HEK293 (cell line): Measurements from ENCODE around the gene ASPHD1.

Source experiments
- CTCF ChIA-PET: fragments of 350-600 bp; formaldehyde crosslinking; extraction: SDS; loops from one replicate; lab custom pipeline; 2021; ENCODE audit warnings: antibody characterized with exemption; lab: Yijun Ruan, JAX
- POLR2A ChIA-PET: fragments of 300-600 bp; formaldehyde crosslinking; extraction: SDS; loops from one replicate; lab custom pipeline; 2020; ENCODE audit warnings: antibody characterized with exemption, inconsistent platforms; lab: Yijun Ruan, JAX
- H3K27ac ChIP-seq: fragments of 200-500 bp; sonication (Bioruptor generic); 2 replicates; pipeline ENCODE4 v1.5.1; 2014; ENCODE audit warnings: low read depth, low read length, control low read depth, inconsistent platforms; ENCODE audit errors: extremely low read depth
- H3K36me3 ChIP-seq, 2 experiments: fragments of 200-500 bp in 1 of 2; sonication (Bioruptor generic) in 1 of 2; 1 replicate in 1 of 2; 2 replicates in 1 of 2; pipeline ENCODE4 v1.5.1; 2014 to 2017; ENCODE audit warnings: inconsistent platforms in 2 of 2, low read length in 2 of 2; ENCODE audit not compliant: control insufficient read depth in 2 of 2, insufficient read depth in 1 of 2
- H3K4me1 ChIP-seq: fragments of 200-500 bp; sonication (Bioruptor generic); 2 replicates; pipeline ENCODE4 v1.5.1; 2014; ENCODE audit warnings: mild to moderate bottlenecking, low read length, inconsistent platforms; ENCODE audit not compliant: control insufficient read depth, insufficient read depth
- H3K4me3 ChIP-seq: 2 replicates; pipeline ENCODE4 v1.5.1; 2011; ENCODE audit warnings: low read depth, mild to moderate bottlenecking, control low read depth, low read length, moderate library complexity
- H3K9me3 ChIP-seq: fragments of 200-500 bp; sonication (Bioruptor generic); 2 replicates; pipeline ENCODE4 v1.5.1; 2014; ENCODE audit warnings: low read depth, low read length, inconsistent platforms; ENCODE audit not compliant: control insufficient read depth, insufficient read depth
- GLI2 ChIP-seq: fragments of 450-650 bp; formaldehyde crosslinking; IDR thresholded peaks from 2 replicates; pipeline ENCODE4; 2017; ENCODE audit warnings: missing biosample characterization, missing genetic modification characterization, low read depth, borderline replicate concordance
- KLF9 ChIP-seq: fragments of 450-650 bp; formaldehyde crosslinking; IDR thresholded peaks from 2 replicates; pipeline ENCODE4 v1.5.1; 2016; ENCODE audit warnings: missing biosample characterization, missing genetic modification characterization, low read depth
- SCRT2 ChIP-seq: fragments of 450-650 bp; formaldehyde crosslinking; IDR thresholded peaks from 2 replicates; pipeline ENCODE4 v1.5.1; 2016; ENCODE audit warnings: missing biosample characterization, missing genetic modification characterization
- SP2 ChIP-seq: fragments of 450-650 bp; formaldehyde crosslinking; IDR thresholded peaks from 2 replicates; pipeline ENCODE4 v1.5.1; 2016; ENCODE audit warnings: missing biosample characterization, missing genetic modification characterization
- TCF7L2 ChIP-seq: IDR thresholded peaks from 2 replicates; pipeline ENCODE4 v1.6.1; 2011; ENCODE audit warnings: low read depth, mild to moderate bottlenecking, inconsistent platforms, low read length, moderate library complexity, borderline replicate concordance
- TRIM28 ChIP-seq: IDR thresholded peaks from 2 replicates; pipeline ENCODE4 v1.6.1; 2011; ENCODE audit warnings: low read length, control low read depth, borderline replicate concordance
- ZBTB1 ChIP-seq: fragments of 450-650 bp; formaldehyde crosslinking; IDR thresholded peaks from 2 replicates; pipeline ENCODE4 v1.5.1; 2016; ENCODE audit warnings: missing biosample characterization, missing genetic modification characterization
- ZBTB17 ChIP-seq: fragments of 450-650 bp; formaldehyde crosslinking; IDR thresholded peaks from 2 replicates; pipeline ENCODE4 v1.5.1; 2016; ENCODE audit warnings: missing biosample characterization, missing genetic modification characterization
- ZBTB20 ChIP-seq: fragments of 450-650 bp; formaldehyde crosslinking; IDR thresholded peaks from 2 replicates; pipeline ENCODE4 v1.5.1; 2016; ENCODE audit warnings: missing biosample characterization, missing genetic modification characterization
- ZBTB21 ChIP-seq: fragments of 450-650 bp; formaldehyde crosslinking; IDR thresholded peaks from 2 replicates; pipeline ENCODE4 v1.5.1; 2017; ENCODE audit warnings: missing biosample characterization, missing genetic modification characterization
- ZFHX2 ChIP-seq: fragments of 450-650 bp; formaldehyde crosslinking; conservative IDR thresholded peaks from 2 replicates; pipeline ENCODE4 v1.5.1; 2016; ENCODE audit warnings: missing biosample characterization, missing genetic modification characterization
- ZNF155 ChIP-seq: fragments of 450-650 bp; formaldehyde crosslinking; IDR thresholded peaks from 2 replicates; pipeline ENCODE4 v1.5.1; 2016; ENCODE audit warnings: missing biosample characterization, missing genetic modification characterization
- ZNF19 ChIP-seq: fragments of 450-650 bp; formaldehyde crosslinking; IDR thresholded peaks from 2 replicates; pipeline ENCODE4; 2016; ENCODE audit warnings: missing biosample characterization, missing genetic modification characterization, low read depth
- ZNF211 ChIP-seq: fragments of 450-650 bp; formaldehyde crosslinking; IDR thresholded peaks from 2 replicates; pipeline ENCODE4 v1.5.1; 2016; ENCODE audit warnings: low read depth, missing biosample characterization, missing genetic modification characterization
- ZNF394 ChIP-seq: fragments of 450-650 bp; formaldehyde crosslinking; IDR thresholded peaks from 2 replicates; pipeline ENCODE4 v1.5.1; 2016; ENCODE audit warnings: missing biosample characterization, missing genetic modification characterization, mild to moderate bottlenecking, moderate library complexity, borderline replicate concordance
- ZNF48 ChIP-seq: fragments of 450-650 bp; formaldehyde crosslinking; IDR thresholded peaks from 2 replicates; pipeline ENCODE4 v1.5.1; 2016; ENCODE audit warnings: missing biosample characterization, missing genetic modification characterization
- ZNF521 ChIP-seq: fragments of 450-650 bp; formaldehyde crosslinking; IDR thresholded peaks from 2 replicates; pipeline ENCODE4 v1.5.1; 2017; ENCODE audit warnings: missing biosample characterization, mild to moderate bottlenecking, missing genetic modification characterization
- ZNF544 ChIP-seq: fragments of 450-650 bp; formaldehyde crosslinking; IDR thresholded peaks from 2 replicates; pipeline ENCODE4 v1.5.0; 2017; ENCODE audit warnings: missing biosample characterization, missing genetic modification characterization
- ZNF549 ChIP-seq: fragments of 450-650 bp; IDR thresholded peaks from 2 replicates; pipeline ENCODE4 v1.5.1; 2018; ENCODE audit warnings: missing biosample characterization, missing genetic modification characterization, mild to moderate bottlenecking, inconsistent platforms, moderate library complexity
- TF ChIP-seq, protein P1 (sequence below): fragments of 450-650 bp; formaldehyde crosslinking; IDR thresholded peaks from 2 replicates; pipeline ENCODE4 v1.5.1; 2017; ENCODE audit warnings: missing biosample characterization, missing genetic modification characterization
- TF ChIP-seq, protein P2 (sequence below): fragments of 450-650 bp; formaldehyde crosslinking; IDR thresholded peaks from 2 replicates; pipeline ENCODE4 v1.5.1; 2016; ENCODE audit warnings: missing biosample characterization, missing genetic modification characterization
- TF ChIP-seq, protein P3 (sequence below): fragments of 450-650 bp; formaldehyde crosslinking; IDR thresholded peaks from 2 replicates; pipeline ENCODE4; 2016; ENCODE audit warnings: missing biosample characterization, missing genetic modification characterization
- TF ChIP-seq, protein P4 (sequence below): fragments of 450-650 bp; formaldehyde crosslinking; IDR thresholded peaks from 2 replicates; pipeline ENCODE4 v1.5.1; 2016; ENCODE audit warnings: missing biosample characterization, missing genetic modification characterization
- TF ChIP-seq, protein P5 (sequence below): fragments of 450-650 bp; formaldehyde crosslinking; IDR thresholded peaks from 2 replicates; pipeline ENCODE4 v1.5.1; 2016; ENCODE audit warnings: missing biosample characterization, missing genetic modification characterization
- TF ChIP-seq, protein P6 (sequence below): fragments of 450-650 bp; formaldehyde crosslinking; IDR thresholded peaks from 2 replicates; pipeline ENCODE4 v1.5.1; 2017; ENCODE audit warnings: missing biosample characterization, missing genetic modification characterization

ASPHD1 gene

DNA sequence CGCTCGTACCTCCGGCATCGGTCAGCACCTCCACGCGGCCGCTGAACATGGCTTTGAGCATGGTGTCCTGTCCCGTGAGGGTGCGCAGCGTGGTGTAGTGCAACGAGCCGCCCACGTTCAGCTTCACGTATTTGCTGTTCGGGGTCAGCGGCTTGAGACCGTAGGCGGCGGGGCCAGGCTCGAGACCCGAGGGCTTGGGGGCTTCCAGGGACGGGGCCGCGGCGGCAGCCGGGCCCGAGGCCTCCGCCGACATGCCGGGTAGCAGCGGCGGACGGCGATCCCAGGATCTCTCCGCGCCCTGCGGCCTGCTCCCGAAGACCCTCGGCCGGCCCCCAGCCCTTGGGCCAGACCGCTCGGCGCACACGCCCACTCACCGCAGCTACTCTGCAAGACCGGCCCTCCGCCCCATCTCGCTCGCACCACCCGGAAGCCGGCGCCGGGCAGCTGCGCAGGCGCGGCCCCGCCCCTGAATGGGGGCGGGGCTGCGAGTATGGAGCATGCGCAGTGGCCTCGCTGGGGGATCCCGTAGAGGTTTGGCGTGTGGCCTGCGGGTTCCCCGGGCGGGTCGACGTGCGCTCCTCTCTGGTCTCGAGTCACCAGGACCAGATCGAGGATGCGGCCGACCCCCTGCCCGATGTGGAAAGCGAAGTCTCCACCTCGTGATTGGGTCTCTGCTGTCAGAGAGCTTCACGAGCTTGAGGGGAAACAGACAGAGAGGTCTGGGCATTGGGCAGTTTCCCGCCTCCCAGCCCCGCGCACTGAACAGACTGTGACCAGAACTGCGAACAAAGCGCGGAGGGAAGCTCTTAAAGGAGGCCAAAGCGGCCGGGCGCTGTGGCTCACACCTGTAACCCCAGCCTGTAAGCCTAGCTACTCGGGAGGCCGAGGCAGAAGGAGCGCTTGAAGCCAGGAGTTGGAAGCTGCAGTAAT lies 25.8 kb downstream of the ASPHD1 start, which contains the start of gene KCTD13 (continued):
- TF ChIP-seq, protein P1, sequence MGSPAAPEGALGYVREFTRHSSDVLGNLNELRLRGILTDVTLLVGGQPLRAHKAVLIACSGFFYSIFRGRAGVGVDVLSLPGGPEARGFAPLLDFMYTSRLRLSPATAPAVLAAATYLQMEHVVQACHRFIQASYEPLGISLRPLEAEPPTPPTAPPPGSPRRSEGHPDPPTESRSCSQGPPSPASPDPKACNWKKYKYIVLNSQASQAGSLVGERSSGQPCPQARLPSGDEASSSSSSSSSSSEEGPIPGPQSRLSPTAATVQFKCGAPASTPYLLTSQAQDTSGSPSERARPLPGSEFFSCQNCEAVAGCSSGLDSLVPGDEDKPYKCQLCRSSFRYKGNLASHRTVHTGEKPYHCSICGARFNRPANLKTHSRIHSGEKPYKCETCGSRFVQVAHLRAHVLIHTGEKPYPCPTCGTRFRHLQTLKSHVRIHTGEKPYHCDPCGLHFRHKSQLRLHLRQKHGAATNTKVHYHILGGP (tag by site-specific recombination), result no peak
- TF ChIP-seq TRIM28, result 0 out of 2 replicates have a peak, but pooled peaks have one; percentile 19

DNA sequence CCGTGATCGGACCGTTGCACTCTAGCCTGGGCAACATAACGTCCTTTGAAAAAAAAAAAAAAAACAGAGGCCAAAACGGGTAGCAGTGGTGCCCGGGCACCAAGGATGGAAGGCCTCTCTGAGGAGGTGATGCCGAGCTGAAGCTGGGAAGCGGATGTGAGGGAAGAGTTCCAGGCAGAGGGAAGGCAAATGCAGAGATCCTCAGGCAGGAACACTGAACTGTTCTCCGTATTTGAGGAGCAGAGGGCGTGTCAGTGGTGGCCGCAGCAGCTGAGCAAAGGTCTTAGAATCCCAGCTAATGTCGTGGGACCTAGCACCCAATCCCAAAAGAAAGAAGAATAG lies 26.4 kb downstream of the ASPHD1 start:
- Histone ChIP-seq H3K4me1 (peaks cover 4% of the 10 kb centered on the region; the same call in 1 of the 2 replicates), H3K9me3 (no peaks in the 10 kb centered on the region), H3K4me3 (peak overlapping the region; percentile 97), H3K27ac (peak overlapping the region; percentile 73), H3K36me3 (peaks cover 1 to 12% of the 10 kb centered on the region in 2 experiments)
- POLR2A ChIA-PET, result interaction anchor here (0.5 to 5.3 kb wide), 24 partner anchors 11 to 1027 kb away, joined by 3 to 58 read pairs (median 6); partner anchors contain the start of genes HIRIP3, MAZ, SEZ6L2 and TAOK2
- CTCF ChIA-PET, result interaction anchor here (0.8 to 1.8 kb wide), 5 partner anchors 10 to 50 kb away, joined by 3 to 8 read pairs (median 5); no protein-coding TSS in a partner anchor
- TF ChIP-seq KLF9 (tag by site-specific recombination) (peak; percentile 47), ZBTB20 (peak; percentile 23; the same call in 1 of the 2 replicates), ZFHX2 (tag by site-specific recombination) (no peak), ZNF48 (no peak), TCF7L2 (no peak), ZNF19 (no peak), ZNF155 (tag by site-specific recombination) (no peak), ZNF394 (tag by site-specific recombination) (no peak), ZBTB1 (0 out of 2 replicates have a peak, but pooled peaks have one; percentile 4), ZBTB17 (tag by site-specific recombination) (peak; percentile 98), ZNF521 (no peak), SP2 (no peak), ZNF544 (no peak), ZBTB21 (tag by site-specific recombination) (no peak), SCRT2 (tag by site-specific recombination) (0 out of 2 replicates have a peak, but pooled peaks have one; percentile 38), GLI2 (tag by site-specific recombination) (no peak), ZNF549 (no peak), ZNF211 (tag by site-specific recombination) (no peak)
- TF ChIP-seq, protein P2, sequence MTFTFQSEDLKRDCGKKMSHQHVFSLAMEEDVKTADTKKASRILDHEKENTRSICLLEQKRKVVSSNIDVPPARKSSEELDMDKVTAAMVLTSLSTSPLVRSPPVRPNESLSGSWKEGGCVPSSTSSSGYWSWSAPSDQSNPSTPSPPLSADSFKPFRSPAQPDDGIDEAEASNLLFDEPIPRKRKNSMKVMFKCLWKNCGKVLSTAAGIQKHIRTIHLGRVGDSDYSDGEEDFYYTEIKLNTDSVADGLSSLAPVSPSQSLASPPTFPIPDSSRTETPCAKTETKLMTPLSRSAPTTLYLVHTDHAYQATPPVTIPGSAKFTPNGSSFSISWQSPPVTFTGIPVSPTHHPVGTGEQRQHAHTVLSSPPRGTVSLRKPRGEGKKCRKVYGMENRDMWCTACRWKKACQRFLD (tag by site-specific recombination), result no peak
- TF ChIP-seq, protein P3, sequence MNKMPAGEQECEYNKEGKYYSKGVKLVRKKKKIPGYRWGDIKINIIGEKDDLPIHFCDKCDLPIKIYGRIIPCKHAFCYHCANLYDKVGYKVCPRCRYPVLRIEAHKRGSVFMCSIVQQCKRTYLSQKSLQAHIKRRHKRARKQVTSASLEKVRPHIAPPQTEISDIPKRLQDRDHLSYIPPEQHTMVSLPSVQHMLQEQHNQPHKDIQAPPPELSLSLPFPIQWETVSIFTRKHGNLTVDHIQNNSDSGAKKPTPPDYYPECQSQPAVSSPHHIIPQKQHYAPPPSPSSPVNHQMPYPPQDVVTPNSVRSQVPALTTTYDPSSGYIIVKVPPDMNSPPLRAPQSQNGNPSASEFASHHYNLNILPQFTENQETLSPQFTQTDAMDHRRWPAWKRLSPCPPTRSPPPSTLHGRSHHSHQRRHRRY (tag by site-specific recombination), result no peak
- TF ChIP-seq, protein P4, sequence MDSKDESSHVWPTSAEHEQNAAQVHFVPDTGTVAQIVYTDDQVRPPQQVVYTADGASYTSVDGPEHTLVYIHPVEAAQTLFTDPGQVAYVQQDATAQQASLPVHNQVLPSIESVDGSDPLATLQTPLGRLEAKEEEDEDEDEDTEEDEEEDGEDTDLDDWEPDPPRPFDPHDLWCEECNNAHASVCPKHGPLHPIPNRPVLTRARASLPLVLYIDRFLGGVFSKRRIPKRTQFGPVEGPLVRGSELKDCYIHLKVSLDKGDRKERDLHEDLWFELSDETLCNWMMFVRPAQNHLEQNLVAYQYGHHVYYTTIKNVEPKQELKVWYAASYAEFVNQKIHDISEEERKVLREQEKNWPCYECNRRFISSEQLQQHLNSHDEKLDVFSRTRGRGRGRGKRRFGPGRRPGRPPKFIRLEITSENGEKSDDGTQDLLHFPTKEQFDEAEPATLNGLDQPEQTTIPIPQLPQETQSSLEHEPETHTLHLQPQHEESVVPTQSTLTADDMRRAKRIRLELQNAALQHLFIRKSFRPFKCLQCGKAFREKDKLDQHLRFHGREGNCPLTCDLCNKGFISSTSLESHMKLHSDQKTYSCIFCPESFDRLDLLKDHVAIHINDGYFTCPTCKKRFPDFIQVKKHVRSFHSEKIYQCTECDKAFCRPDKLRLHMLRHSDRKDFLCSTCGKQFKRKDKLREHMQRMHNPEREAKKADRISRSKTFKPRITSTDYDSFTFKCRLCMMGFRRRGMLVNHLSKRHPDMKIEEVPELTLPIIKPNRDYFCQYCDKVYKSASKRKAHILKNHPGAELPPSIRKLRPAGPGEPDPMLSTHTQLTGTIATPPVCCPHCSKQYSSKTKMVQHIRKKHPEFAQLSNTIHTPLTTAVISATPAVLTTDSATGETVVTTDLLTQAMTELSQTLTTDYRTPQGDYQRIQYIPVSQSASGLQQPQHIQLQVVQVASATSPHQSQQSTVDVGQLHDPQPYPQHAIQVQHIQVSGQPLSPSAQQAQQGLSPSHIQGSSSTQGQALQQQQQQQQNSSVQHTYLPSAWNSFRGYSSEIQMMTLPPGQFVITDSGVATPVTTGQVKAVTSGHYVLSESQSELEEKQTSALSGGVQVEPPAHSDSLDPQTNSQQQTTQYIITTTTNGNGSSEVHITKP (tag by site-specific recombination), result no peak
- TF ChIP-seq, protein P5, sequence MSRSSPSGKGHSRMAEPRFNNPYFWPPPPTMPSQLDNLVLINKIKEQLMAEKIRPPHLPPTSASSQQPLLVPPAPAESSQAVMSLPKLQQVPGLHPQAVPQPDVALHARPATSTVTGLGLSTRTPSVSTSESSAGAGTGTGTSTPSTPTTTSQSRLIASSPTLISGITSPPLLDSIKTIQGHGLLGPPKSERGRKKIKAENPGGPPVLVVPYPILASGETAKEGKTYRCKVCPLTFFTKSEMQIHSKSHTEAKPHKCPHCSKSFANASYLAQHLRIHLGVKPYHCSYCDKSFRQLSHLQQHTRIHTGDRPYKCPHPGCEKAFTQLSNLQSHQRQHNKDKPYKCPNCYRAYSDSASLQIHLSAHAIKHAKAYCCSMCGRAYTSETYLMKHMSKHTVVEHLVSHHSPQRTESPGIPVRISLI (tag by site-specific recombination), result peak; percentile 90
- TF ChIP-seq, protein P6, sequence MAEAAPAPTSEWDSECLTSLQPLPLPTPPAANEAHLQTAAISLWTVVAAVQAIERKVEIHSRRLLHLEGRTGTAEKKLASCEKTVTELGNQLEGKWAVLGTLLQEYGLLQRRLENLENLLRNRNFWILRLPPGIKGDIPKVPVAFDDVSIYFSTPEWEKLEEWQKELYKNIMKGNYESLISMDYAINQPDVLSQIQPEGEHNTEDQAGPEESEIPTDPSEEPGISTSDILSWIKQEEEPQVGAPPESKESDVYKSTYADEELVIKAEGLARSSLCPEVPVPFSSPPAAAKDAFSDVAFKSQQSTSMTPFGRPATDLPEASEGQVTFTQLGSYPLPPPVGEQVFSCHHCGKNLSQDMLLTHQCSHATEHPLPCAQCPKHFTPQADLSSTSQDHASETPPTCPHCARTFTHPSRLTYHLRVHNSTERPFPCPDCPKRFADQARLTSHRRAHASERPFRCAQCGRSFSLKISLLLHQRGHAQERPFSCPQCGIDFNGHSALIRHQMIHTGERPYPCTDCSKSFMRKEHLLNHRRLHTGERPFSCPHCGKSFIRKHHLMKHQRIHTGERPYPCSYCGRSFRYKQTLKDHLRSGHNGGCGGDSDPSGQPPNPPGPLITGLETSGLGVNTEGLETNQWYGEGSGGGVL (tag by site-specific recombination), result no peak
